ENCODE results near the gene RAMACL. TPM values are rescaled to one million over a fixed set of nuclear protein-coding genes. Genes with fewer than 3 reads are reported as not detected.

The RAMACL gene
- total and polyA plus RNA-seq, 3 experiments from 2014 or later = 0.13 to 0.60 (median 0.15) TPM

DNA sequence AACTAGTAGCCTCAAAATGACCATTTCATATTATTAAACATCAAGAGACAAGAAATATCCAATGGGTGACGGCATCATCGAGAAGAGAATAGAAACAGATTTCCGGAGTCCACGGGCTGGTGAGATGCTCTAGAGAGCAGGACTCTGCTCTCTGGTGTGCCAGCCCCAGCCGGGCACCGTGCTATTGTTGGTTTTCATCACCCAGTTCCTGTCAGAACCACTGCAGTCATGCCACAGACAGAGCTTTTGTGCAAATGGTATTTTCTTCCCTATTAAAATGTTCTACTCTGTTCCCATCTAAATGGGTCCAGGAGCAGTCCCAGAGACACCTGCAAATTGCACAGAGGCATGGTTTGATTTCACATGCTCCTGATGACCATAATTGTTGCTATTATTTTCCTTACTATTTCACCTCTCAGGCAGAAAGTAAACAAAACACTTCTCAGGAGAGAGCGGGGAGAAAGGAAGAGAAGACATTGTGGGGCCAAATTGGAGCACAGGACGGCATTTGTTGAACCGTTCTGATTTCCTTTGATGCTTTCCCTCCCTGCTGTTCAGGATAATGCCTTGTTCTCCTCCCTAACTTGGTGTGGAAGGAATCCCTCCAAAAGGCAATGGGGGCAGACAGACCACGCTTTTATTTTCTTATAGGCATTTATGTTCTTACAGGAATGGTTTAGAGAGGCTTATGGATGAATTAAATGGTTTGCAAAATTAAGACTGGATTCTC lies 11.4 kb upstream of the RAMACL start:
- H3K27ac Mint-ChIP-seq = no peak overlapping the region

DNA sequence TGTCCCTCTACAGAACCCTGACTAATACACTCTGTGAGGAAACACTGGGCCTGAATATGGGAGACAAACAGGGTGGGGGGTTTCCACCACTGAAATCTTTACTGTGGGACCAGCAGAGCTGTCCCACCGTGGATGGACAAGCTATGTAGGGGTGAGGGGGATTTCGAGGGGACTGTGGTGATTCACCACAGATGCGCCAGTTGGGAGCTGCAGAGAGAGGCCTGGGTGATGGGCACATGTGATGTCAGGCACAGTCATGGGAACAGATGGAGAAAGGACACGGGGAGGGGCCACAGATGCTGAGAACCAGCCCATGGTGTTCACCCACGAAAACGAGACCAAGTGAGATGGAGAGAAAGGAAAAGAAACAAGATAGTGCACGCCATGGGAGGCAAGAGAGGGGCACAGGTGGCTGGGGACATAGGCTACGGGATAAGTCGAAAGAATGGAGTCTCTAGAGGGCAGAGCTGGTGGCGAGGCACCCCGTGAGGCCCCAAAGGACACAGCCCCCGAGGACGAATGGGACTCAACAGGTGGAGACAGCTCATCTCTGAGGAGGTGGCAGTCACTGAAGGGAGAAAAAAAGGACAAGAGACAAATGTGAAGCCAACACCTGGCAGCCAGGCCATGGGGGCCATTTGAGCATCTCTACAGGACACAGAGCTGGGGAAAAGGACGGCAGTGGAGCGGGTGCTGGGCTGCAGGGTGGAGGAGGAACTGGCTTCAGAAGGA lies 10.5 kb upstream of the RAMACL start:
- no peaks in the 10 kb centered on the region for H3K27me3 ChIP-seq (ENCODE audit: insufficient read depth, low read length, poor library complexity, severe bottlenecking)
- H3K36me3 ChIP-seq (ENCODE audit: insufficient read depth, low read length) = no peaks in the 10 kb centered on the region
- peaks cover 1 to 4% of the 10 kb centered on the region in 2 donors for H3K27me3 Mint-ChIP-seq
- no peak overlapping the region for H3K4me3 ChIP-seq (ENCODE audit: low read length)
- DNase-seq = no peak
- H3K9me3 Mint-ChIP-seq = no peaks in the 10 kb centered on the region
- CTCF ChIA-PET = no interaction called here
- no peak overlapping the region for H3K4me3 Mint-ChIP-seq
- no peaks in the 10 kb centered on the region for H3K36me3 Mint-ChIP-seq
- H3K27ac ChIP-seq (ENCODE audit: low read depth, low read length) = no peak overlapping the region
- peak overlapping the region in 3 of 8 donors; percentile 15 to 64 (median 20) for H3K27ac Mint-ChIP-seq
- no peaks in the 10 kb centered on the region for H3K4me1 Mint-ChIP-seq
- no peaks in the 10 kb centered on the region for H3K9me3 ChIP-seq (ENCODE audit: low read length)
- no peaks in the 10 kb centered on the region for H3K4me1 ChIP-seq (ENCODE audit: insufficient read depth, low read length)
- POLR2A ChIA-PET = no interaction called here

More for the DNA sequence above, 11.4 kb upstream of the RAMACL start:
- H3K27me3 ChIP-seq (ENCODE audit: insufficient read depth, low read length, poor library complexity, severe bottlenecking) = no peaks in the 10 kb centered on the region
- Mint-ChIP-seq H3K36me3 (no peaks in the 10 kb centered on the region), H3K9me3 (no peaks in the 10 kb centered on the region), H3K27me3 (peaks cover 4 to 6% of the 10 kb centered on the region in 2 donors), H3K4me1 (no peaks in the 10 kb centered on the region), H3K4me3 (no peak overlapping the region)
- no peak overlapping the region for H3K27ac ChIP-seq (ENCODE audit: low read depth, low read length)
- no peaks in the 10 kb centered on the region for H3K9me3 ChIP-seq (ENCODE audit: low read length)
- H3K4me1 ChIP-seq (ENCODE audit: insufficient read depth, low read length) = no peaks in the 10 kb centered on the region
- H3K36me3 ChIP-seq (ENCODE audit: insufficient read depth, low read length) = no peaks in the 10 kb centered on the region
- POLR2A ChIA-PET = no interaction called here
- H3K4me3 ChIP-seq (ENCODE audit: low read length) = no peak overlapping the region
- no peak for DNase-seq
- CTCF ChIA-PET = no interaction called here

DNA sequence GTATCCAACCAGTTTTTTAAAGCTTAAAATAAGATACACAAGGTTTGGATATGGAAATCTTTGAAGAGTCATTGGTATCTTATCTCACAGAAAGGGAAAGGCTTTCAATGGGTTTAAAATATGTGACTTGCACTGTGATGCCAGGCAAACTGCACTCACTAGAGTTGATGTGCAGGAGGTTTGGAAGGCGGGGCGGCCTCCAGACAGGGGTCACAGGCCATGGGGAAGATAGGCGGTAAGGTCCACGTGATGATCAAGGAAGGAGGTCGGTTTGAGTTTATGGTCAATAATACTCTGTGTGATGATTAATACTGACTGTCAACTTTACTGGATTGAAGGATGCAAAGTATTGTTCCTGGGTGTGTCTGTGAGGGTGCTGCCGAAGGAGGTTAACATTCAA lies 9.5 kb upstream of the RAMACL start:
- Histone ChIP-seq H3K36me3 (ENCODE audit: insufficient read depth, low read length) (no peaks in the 10 kb centered on the region), H3K4me3 (ENCODE audit: low read length) (no peak overlapping the region), H3K27me3 (ENCODE audit: insufficient read depth, low read length, poor library complexity, severe bottlenecking) (no peaks in the 10 kb centered on the region), H3K27ac (ENCODE audit: low read depth, low read length) (no peak overlapping the region), H3K9me3 (ENCODE audit: low read length) (no peaks in the 10 kb centered on the region), H3K4me1 (ENCODE audit: insufficient read depth, low read length) (no peaks in the 10 kb centered on the region)
- H3K27me3 Mint-ChIP-seq = peaks cover 1 to 4% of the 10 kb centered on the region in 2 donors
- H3K4me1 Mint-ChIP-seq = no peaks in the 10 kb centered on the region
- peak overlapping the region in 1 of 8 donors; percentile 34 for H3K27ac Mint-ChIP-seq
- H3K36me3 Mint-ChIP-seq = no peaks in the 10 kb centered on the region
- POLR2A ChIA-PET = no interaction called here
- H3K4me3 Mint-ChIP-seq = no peak overlapping the region
- H3K9me3 Mint-ChIP-seq = no peaks in the 10 kb centered on the region
- CTCF ChIA-PET = no interaction called here
- no peak for DNase-seq

DNA sequence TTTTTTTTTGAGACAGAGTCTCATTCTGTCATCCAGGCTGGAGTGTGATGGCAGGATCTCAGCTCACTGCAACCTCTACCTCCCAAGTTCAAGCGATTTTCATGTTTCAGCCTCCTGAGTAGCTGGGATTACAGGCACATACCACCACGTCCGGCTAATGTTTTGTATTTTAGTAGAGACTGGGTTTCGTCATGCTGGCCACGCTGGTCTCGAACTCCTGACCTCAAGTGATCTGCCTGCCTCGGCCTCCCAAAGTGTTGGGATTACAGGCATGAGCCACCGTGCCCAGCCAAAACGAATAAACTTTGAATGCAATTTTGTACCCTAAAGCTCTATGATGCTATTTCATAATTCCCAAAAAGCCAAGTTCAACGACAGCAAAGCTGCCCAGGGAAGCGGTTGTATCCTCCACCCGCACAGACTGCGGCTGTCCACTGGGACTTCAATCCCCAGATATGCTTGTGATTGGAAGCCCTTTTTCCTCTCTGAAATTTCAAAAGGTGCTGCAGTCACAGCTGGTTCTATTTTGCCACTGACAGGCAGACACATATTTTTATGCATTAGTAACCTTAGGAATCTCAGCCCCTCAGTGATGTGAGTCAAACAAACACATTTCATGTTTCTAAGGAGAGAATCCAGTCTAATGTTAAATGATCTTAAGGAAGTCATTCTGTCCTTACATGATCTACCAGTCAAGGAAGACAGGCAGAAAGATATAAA lies 8.7 kb upstream of the RAMACL start:
- no peaks in the 10 kb centered on the region for H3K4me1 ChIP-seq (ENCODE audit: insufficient read depth, low read length)
- no peaks in the 10 kb centered on the region for H3K27me3 ChIP-seq (ENCODE audit: insufficient read depth, low read length, poor library complexity, severe bottlenecking)
- no peaks in the 10 kb centered on the region for H3K36me3 Mint-ChIP-seq
- ChIA-PET POLR2A (no interaction called here), CTCF (no interaction called here)
- no peak overlapping the region for H3K4me3 ChIP-seq (ENCODE audit: low read length)
- H3K36me3 ChIP-seq (ENCODE audit: insufficient read depth, low read length) = no peaks in the 10 kb centered on the region
- no peaks in the 10 kb centered on the region for H3K9me3 Mint-ChIP-seq
- H3K27ac Mint-ChIP-seq = no peak overlapping the region
- no peak for DNase-seq
- peaks cover 1 to 4% of the 10 kb centered on the region in 2 donors for H3K27me3 Mint-ChIP-seq
- H3K9me3 ChIP-seq (ENCODE audit: low read length) = no peaks in the 10 kb centered on the region
- no peak overlapping the region for H3K4me3 Mint-ChIP-seq
- no peak overlapping the region for H3K27ac ChIP-seq (ENCODE audit: low read depth, low read length)
- no peaks in the 10 kb centered on the region for H3K4me1 Mint-ChIP-seq

DNA sequence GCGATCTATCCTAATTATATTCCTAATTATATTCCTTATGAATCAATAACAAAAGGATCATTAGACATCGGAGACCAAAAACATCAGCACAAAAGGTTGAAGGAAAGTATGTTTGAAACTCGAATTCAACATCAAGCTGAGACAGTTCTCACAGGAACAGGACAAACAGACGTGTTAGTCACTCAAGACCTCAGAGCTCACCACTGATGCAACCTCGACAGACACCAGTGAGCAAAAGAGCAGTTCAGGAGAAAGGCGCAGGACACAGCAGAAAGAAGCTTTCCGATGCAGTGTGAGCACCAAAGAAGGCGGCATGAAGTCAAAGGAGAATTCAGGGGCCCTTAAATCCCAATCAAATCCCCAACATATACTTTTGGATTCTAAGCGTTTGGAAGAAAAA lies 6.3 kb upstream of the RAMACL start:
- Histone ChIP-seq H3K27ac (ENCODE audit: low read depth, low read length) (no peak overlapping the region), H3K36me3 (ENCODE audit: insufficient read depth, low read length) (no peaks in the 10 kb centered on the region), H3K27me3 (ENCODE audit: insufficient read depth, low read length, poor library complexity, severe bottlenecking) (no peaks in the 10 kb centered on the region), H3K9me3 (ENCODE audit: low read length) (no peaks in the 10 kb centered on the region), H3K4me3 (ENCODE audit: low read length) (no peak overlapping the region), H3K4me1 (ENCODE audit: insufficient read depth, low read length) (no peaks in the 10 kb centered on the region)
- Mint-ChIP-seq H3K27me3 (peaks cover 1 to 11% of the 10 kb centered on the region in 2 donors), H3K27ac (no peak overlapping the region), H3K9me3 (no peaks in the 10 kb centered on the region), H3K36me3 (no peaks in the 10 kb centered on the region), H3K4me3 (no peak overlapping the region), H3K4me1 (peaks cover 0 to 5% (median 0%) of the 10 kb centered on the region in 3 donors)
- ChIA-PET CTCF (interaction anchor here (1.3 kb wide), 1 partner anchor 192 kb away, joined by 3 read pairs; no protein-coding TSS in a partner anchor), POLR2A (no interaction called here)
- DNase-seq = no peak

DNA sequence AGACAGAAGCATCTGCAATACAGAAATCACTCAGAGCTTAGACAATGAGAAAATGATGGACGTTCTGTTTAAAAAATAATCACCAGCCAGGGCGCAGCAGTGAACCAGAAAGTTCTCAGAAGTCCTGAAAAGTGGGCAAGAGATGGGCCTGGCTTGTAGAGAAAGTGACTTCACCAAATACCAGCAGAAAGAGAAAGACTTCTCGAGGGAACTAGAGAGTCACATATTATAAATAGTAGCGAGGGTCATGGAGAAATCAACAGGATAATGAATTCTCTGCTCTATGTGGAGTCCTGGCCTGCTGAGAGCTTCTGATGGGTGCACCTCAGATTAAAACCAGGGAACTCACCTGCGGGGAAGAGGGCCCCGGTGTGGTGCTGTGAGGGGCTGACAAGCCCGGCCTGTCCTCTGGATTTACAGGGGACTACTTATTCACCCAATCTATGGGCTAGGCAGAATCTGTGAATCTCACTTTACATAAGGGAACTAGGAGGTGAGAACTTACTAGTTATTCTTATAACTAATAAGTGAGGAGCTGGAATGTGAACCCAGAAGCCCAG lies 5.6 kb upstream of the RAMACL start:
- H3K36me3 ChIP-seq (ENCODE audit: insufficient read depth, low read length) = no peaks in the 10 kb centered on the region
- DNase-seq = no peak
- Mint-ChIP-seq H3K4me3 (no peak overlapping the region), H3K36me3 (no peaks in the 10 kb centered on the region), H3K4me1 (peaks cover 0 to 5% (median 0%) of the 10 kb centered on the region in 3 donors), H3K27me3 (peaks cover under 1 to 11% of the 10 kb centered on the region in 2 donors), H3K9me3 (no peaks in the 10 kb centered on the region), H3K27ac (no peak overlapping the region)
- H3K27ac ChIP-seq (ENCODE audit: low read depth, low read length) = no peak overlapping the region
- ChIA-PET POLR2A (no interaction called here), CTCF (interaction anchor here (1.3 kb wide), 1 partner anchor 192 kb away, joined by 3 read pairs; no protein-coding TSS in a partner anchor)
- no peaks in the 10 kb centered on the region for H3K4me1 ChIP-seq (ENCODE audit: insufficient read depth, low read length)
- H3K27me3 ChIP-seq (ENCODE audit: insufficient read depth, low read length, poor library complexity, severe bottlenecking) = no peaks in the 10 kb centered on the region
- H3K9me3 ChIP-seq (ENCODE audit: low read length) = no peaks in the 10 kb centered on the region
- no peak overlapping the region for H3K4me3 ChIP-seq (ENCODE audit: low read length)

DNA sequence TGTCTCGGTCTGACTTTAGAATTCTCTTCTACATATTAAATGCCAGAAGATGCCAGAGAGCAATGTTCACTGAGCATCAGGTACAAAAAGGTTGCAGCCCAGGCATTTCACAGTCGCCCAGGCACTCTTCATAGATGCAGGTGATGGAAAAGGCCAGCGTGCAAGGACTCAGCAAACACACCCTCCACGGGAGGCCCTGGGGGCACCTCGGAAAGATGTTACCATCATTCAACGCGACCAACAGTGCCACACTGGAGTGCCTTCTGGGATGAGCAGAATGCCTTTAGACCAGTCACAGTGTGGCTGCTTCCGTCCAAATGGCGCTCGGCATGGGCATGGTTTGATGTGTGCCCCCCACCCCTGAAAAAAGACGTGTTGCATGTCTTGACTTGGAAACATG lies 4.5 kb upstream of the RAMACL start:
- CTCF ChIA-PET = no interaction called here
- Histone ChIP-seq H3K27me3 (ENCODE audit: insufficient read depth, low read length, poor library complexity, severe bottlenecking) (no peaks in the 10 kb centered on the region), H3K27ac (ENCODE audit: low read depth, low read length) (no peak overlapping the region), H3K4me1 (ENCODE audit: insufficient read depth, low read length) (no peaks in the 10 kb centered on the region), H3K4me3 (ENCODE audit: low read length) (no peak overlapping the region), H3K9me3 (ENCODE audit: low read length) (no peaks in the 10 kb centered on the region), H3K36me3 (ENCODE audit: insufficient read depth, low read length) (no peaks in the 10 kb centered on the region)
- Mint-ChIP-seq H3K27me3 (peaks cover 0 to 11% of the 10 kb centered on the region in 2 donors), H3K27ac (no peak overlapping the region), H3K4me1 (peaks cover 0 to 5% (median 0%) of the 10 kb centered on the region in 3 donors), H3K9me3 (no peaks in the 10 kb centered on the region), H3K4me3 (no peak overlapping the region), H3K36me3 (no peaks in the 10 kb centered on the region)
- POLR2A ChIA-PET = no interaction called here
- no peak for DNase-seq
